ENCODE measurements around the gene MAS1L.

DNA sequence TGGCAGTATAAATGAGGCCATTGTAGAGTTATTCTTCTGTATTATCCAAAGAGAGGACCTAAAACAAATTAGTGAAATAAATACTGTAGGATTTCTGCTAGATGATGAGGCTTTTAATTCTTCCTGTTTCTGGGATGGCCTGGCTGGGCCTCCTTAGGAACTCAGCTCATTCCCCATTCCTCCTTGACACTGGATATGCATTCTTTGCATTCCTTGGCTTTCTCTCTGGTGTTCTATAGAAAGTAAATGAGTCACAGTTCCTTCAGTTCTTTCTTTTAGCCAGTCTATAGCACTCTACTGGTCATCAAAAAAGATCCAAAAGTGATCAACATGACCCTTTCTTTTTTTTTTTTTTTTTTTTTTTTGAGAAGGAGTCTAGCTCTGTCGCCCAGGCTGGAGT, 40.1 kb downstream of the MAS1L start:
- TF ChIP-seq, protein P1, sequence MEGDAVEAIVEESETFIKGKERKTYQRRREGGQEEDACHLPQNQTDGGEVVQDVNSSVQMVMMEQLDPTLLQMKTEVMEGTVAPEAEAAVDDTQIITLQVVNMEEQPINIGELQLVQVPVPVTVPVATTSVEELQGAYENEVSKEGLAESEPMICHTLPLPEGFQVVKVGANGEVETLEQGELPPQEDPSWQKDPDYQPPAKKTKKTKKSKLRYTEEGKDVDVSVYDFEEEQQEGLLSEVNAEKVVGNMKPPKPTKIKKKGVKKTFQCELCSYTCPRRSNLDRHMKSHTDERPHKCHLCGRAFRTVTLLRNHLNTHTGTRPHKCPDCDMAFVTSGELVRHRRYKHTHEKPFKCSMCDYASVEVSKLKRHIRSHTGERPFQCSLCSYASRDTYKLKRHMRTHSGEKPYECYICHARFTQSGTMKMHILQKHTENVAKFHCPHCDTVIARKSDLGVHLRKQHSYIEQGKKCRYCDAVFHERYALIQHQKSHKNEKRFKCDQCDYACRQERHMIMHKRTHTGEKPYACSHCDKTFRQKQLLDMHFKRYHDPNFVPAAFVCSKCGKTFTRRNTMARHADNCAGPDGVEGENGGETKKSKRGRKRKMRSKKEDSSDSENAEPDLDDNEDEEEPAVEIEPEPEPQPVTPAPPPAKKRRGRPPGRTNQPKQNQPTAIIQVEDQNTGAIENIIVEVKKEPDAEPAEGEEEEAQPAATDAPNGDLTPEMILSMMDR (IDR thresholded peaks at IDR 0.05) = no peak
- TF ChIP-seq CBX8 (IDR thresholded peaks at IDR 0.05) (no peak), SMC3 (IDR thresholded peaks at IDR 0.05) (no peak), FOSB (CRISPR knock-in tag; IDR thresholded peaks at IDR 0.05) (no peak), HOXB13 (CRISPR knock-in tag; IDR thresholded peaks at IDR 0.05; ENCODE audit: low read depth) (no peak), NFE2L2 (conservative IDR thresholded peaks at IDR 0.05; ENCODE audit: low read length) (no peak)

Measured in A549 (cell line).